Kidney epithelial cell (primary cell): ENCODE data around the gene RNASEH1. TPM values are rescaled to one million over a fixed set of nuclear protein-coding genes. Genes with fewer than 3 reads are reported as not detected.

ENCODE experiments used
- DNase-seq: peaks from one replicate; pipeline ENCODE4 v3.0.0-alpha.2; 2010; ENCODE audit warnings: low read depth
- H3K27me3 ChIP-seq: 2 replicates; pipeline ENCODE4 v1.6.0; 2011; ENCODE audit warnings: low read length; ENCODE audit not compliant: control insufficient read depth, insufficient read depth
- H3K36me3 ChIP-seq: 2 replicates; pipeline ENCODE4 v1.5.1; 2011; ENCODE audit warnings: low read length; ENCODE audit not compliant: control insufficient read depth, insufficient read depth
- H3K4me3 ChIP-seq: 2 replicates; pipeline ENCODE4 v1.5.1; 2011; ENCODE audit warnings: low read depth, mild to moderate bottlenecking, control low read depth, low read length
- CTCF ChIP-seq: IDR thresholded peaks from 2 replicates; pipeline ENCODE4 v1.5.1; 2011; ENCODE audit warnings: mild to moderate bottlenecking, moderate library complexity, low read length, control low read depth, inconsistent platforms; ENCODE audit not compliant: insufficient read depth, poor library complexity, severe bottlenecking
- total RNA-seq: library from RNA; depleted of rRNA; stranded (reverse); fragments of >200 nt; gene quantifications from 2 replicates; pipeline ENCODE4 v1.2.3, GENCODE V29; 2015

RNASEH1 gene
- total RNA-seq, 1 donor from 2014 or later = 43.0 TPM

- no peak for DNase-seq
- TF ChIP-seq CTCF = no peak
- Histone ChIP-seq H3K4me3 (no peak overlapping the region), H3K36me3 (no peaks in the 10 kb centered on the region), H3K27me3 (no peaks in the 10 kb centered on the region)
Measured at GRCh38 chr2:3533836-3534235, 24.3 kb downstream of the RNASEH1 start.

- no peak for TF ChIP-seq CTCF
- no peak for DNase-seq
- Histone ChIP-seq H3K36me3 (no peaks in the 10 kb centered on the region), H3K27me3 (no peaks in the 10 kb centered on the region), H3K4me3 (no peak overlapping the region)
Measured at GRCh38 chr2:3532941-3533340, 25.2 kb downstream of the RNASEH1 start.

- H3K27me3 ChIP-seq = no peaks in the 10 kb centered on the region
- no peaks in the 10 kb centered on the region for H3K36me3 ChIP-seq
- DNase-seq = no peak
- H3K4me3 ChIP-seq = no peak overlapping the region
- no peak for TF ChIP-seq CTCF
Measured at GRCh38 chr2:3529316-3530025, 28.7 kb downstream of the RNASEH1 start.

- no peak for DNase-seq
- no peaks in the 10 kb centered on the region for H3K27me3 ChIP-seq
- TF ChIP-seq CTCF = no peak
- no peak overlapping the region for H3K4me3 ChIP-seq
- no peaks in the 10 kb centered on the region for H3K36me3 ChIP-seq
Measured at GRCh38 chr2:3527886-3528785, 30.0 kb downstream of the RNASEH1 start.

GRCh38 chr2:3526871-3527270, 31.3 kb downstream of the RNASEH1 start:
- DNase-seq = no peak
- no peak overlapping the region for H3K4me3 ChIP-seq
- no peaks in the 10 kb centered on the region for H3K36me3 ChIP-seq
- no peak for TF ChIP-seq CTCF
- H3K27me3 ChIP-seq = no peaks in the 10 kb centered on the region
